OCI-LY7 (cell line): Measurements from ENCODE around the gene ITGAE.

ENCODE experiments used
- CTCF ChIP-seq: fragments of 200-600 bp; sonication (generic); conservative IDR thresholded peaks from 2 replicates; pipeline ENCODE4 v1.5.1; 2014; ENCODE audit warnings: mild to moderate bottlenecking, antibody characterized with exemption, low read length, moderate library complexity, mixed read lengths
- EZH2phosphoT487 ChIP-seq: fragments of 200-600 bp; sonication (generic); IDR thresholded peaks from 2 replicates; pipeline ENCODE4 v1.6.1; 2018; ENCODE audit warnings: low read depth, borderline replicate concordance, mild to moderate bottlenecking, mixed run types, antibody characterized with exemption, low read length, moderate library complexity, mixed read lengths

- TF ChIP-seq CTCF (no peak), EZH2phosphoT487 (no peak)
Measured at GRCh38 chr17:3835410-3836229, 34.6 kb upstream of the ITGAE start.
